HAP-1 (cell line): ENCODE results near the gene MALSU1.

Experiments
- DNase-seq, 2 experiments: peaks; one replicate each; pipeline ENCODE4 v3.0.0-alpha.2; 2016 to 2020; ENCODE audit warnings: low spot score in 2 of 2
- H3K27me3 ChIP-seq: fragments of 250-450 bp; sonication (Bioruptor Pico); 2 replicates; pipeline ENCODE4 v1.5.1; 2020; ENCODE audit warnings: low read depth, mild to moderate bottlenecking, moderate library complexity
- H3K36me3 ChIP-seq: fragments of 250-450 bp; sonication (Bioruptor Pico); replicated peaks from 2 replicates; pipeline ENCODE4 v1.5.1; 2020; ENCODE audit warnings: mild to moderate bottlenecking
- H3K4me1 ChIP-seq: fragments of 250-450 bp; sonication (Bioruptor Pico); 2 replicates; pipeline ENCODE4 v1.5.1; 2020; ENCODE audit warnings: mild to moderate bottlenecking
- H3K4me3 ChIP-seq: fragments of 250-450 bp; sonication (Bioruptor Pico); 2 replicates; pipeline ENCODE4 v1.5.1; 2020; ENCODE audit warnings: mild to moderate bottlenecking, moderate library complexity
- H3K9me3 ChIP-seq: fragments of 250-450 bp; sonication (Bioruptor Pico); 2 replicates; pipeline ENCODE4 v1.5.1; 2020; ENCODE audit warnings: mild to moderate bottlenecking, moderate library complexity
- in situ Hi-C: fragments of 300-500 bp; cut with MboI; formaldehyde crosslinking; loops from 3 replicates; pipeline ENCODE4 v1.14.3; 2020; ENCODE audit warnings: low sequenced_read_pairs, inconsistent platforms, mixed read lengths

MALSU1 gene

GRCh38 chr7:23349484-23350157, 50.5 kb downstream of the MALSU1 start:
- no peaks in the 10 kb centered on the region for H3K9me3 ChIP-seq
- in situ Hi-C loops, result no loop called here
- H3K4me3 ChIP-seq, result no peak overlapping the region
- peaks cover 47% of the 10 kb centered on the region for H3K4me1 ChIP-seq
- H3K36me3 ChIP-seq, result peaks cover 25% of the 10 kb centered on the region
- no peaks in the 10 kb centered on the region for H3K27me3 ChIP-seq
- peak; percentile 33 to 68 for DNase-seq

GRCh38 chr7:23350466-23350865, 51.3 kb downstream of the MALSU1 start:
- H3K27me3 ChIP-seq, result no peaks in the 10 kb centered on the region
- in situ Hi-C loops, result no loop called here

GRCh38 chr7:23353172-23353571, 54.0 kb downstream of the MALSU1 start:
- DNase-seq, result no peak
- H3K4me3 ChIP-seq, result no peak overlapping the region
- in situ Hi-C loops, result no loop called here
- H3K4me1 ChIP-seq, result peaks cover 53% of the 10 kb centered on the region
- H3K9me3 ChIP-seq, result no peaks in the 10 kb centered on the region
- no peaks in the 10 kb centered on the region for H3K27me3 ChIP-seq
- H3K36me3 ChIP-seq, result peaks cover 6% of the 10 kb centered on the region

More at GRCh38 chr7:23350466-23350865, 51.3 kb downstream of the MALSU1 start:
- peak; percentile 55 to 63 for DNase-seq
- H3K36me3 ChIP-seq, result peaks cover 20% of the 10 kb centered on the region
- H3K4me3 ChIP-seq, result no peak overlapping the region
- peaks cover 47% of the 10 kb centered on the region for H3K4me1 ChIP-seq
- H3K9me3 ChIP-seq, result no peaks in the 10 kb centered on the region

GRCh38 chr7:23356168-23356567, 57.0 kb downstream of the MALSU1 start:
- no peaks in the 10 kb centered on the region for H3K27me3 ChIP-seq
- H3K9me3 ChIP-seq, result no peaks in the 10 kb centered on the region
- in situ Hi-C loops, result no loop called here
- DNase-seq, result no peak
- H3K4me3 ChIP-seq, result no peak overlapping the region
- H3K4me1 ChIP-seq, result peaks cover 32% of the 10 kb centered on the region
- H3K36me3 ChIP-seq, result peaks cover 11% of the 10 kb centered on the region

GRCh38 chr7:23356726-23357125, 57.6 kb downstream of the MALSU1 start:
- H3K9me3 ChIP-seq, result no peaks in the 10 kb centered on the region
- in situ Hi-C loops, result no loop called here
- no peaks in the 10 kb centered on the region for H3K27me3 ChIP-seq
- peaks cover 27% of the 10 kb centered on the region for H3K4me1 ChIP-seq
- DNase-seq, result peak in 1 of 2 experiments; percentile 40
- no peak overlapping the region for H3K4me3 ChIP-seq
- H3K36me3 ChIP-seq, result peaks cover 13% of the 10 kb centered on the region

GRCh38 chr7:23357190-23358093, 58.3 kb downstream of the MALSU1 start:
- peaks cover 24% of the 10 kb centered on the region for H3K4me1 ChIP-seq
- H3K27me3 ChIP-seq, result no peaks in the 10 kb centered on the region
- no peaks in the 10 kb centered on the region for H3K9me3 ChIP-seq
- no peak overlapping the region for H3K4me3 ChIP-seq
- DNase-seq, result peak; percentile 29 to 94
- peaks cover 16% of the 10 kb centered on the region for H3K36me3 ChIP-seq
- in situ Hi-C loops, result no loop called here

GRCh38 chr7:23358152-23358674, 59.1 kb downstream of the MALSU1 start:
- peaks cover 24% of the 10 kb centered on the region for H3K4me1 ChIP-seq
- no peak for DNase-seq
- no peaks in the 10 kb centered on the region for H3K9me3 ChIP-seq
- in situ Hi-C loops, result no loop called here
- H3K36me3 ChIP-seq, result peaks cover 16% of the 10 kb centered on the region
- no peaks in the 10 kb centered on the region for H3K27me3 ChIP-seq
- no peak overlapping the region for H3K4me3 ChIP-seq
